HFF-Myc (cell line): ENCODE data around the gene DEK.
"Not testable (repeated sequence)": the region's sequence is repeated elsewhere in the genome, so short reads cannot be mapped to it uniquely, and the experiment has no call there.

Experiments
- DNase-seq: peaks from one replicate; pipeline ENCODE4 v3.0.0-alpha.2; 2011; ENCODE audit warnings: low read depth; ENCODE audit errors: extremely low read depth
- H3K4me3 ChIP-seq: replicated peaks from 2 replicates; pipeline ENCODE4 v1.5.1; 2011; ENCODE audit warnings: low read depth, mild to moderate bottlenecking, control low read depth, low read length
- CTCF ChIP-seq: IDR thresholded peaks from 2 replicates; pipeline ENCODE4 v1.5.1; 2012; ENCODE audit warnings: mild to moderate bottlenecking, low read depth, low read length, control low read depth; ENCODE audit errors: missing control alignments

DEK gene

GRCh38 chr6:18211338-18211737 is 53.0 kb downstream of the DEK start:
- H3K4me3 ChIP-seq: no peak overlapping the region
- DNase-seq: no peak
- TF ChIP-seq CTCF: no peak

GRCh38 chr6:18210707-18211106 is 53.6 kb downstream of the DEK start:
- H3K4me3 ChIP-seq: no peak overlapping the region
- DNase-seq: no peak
- no peak for TF ChIP-seq CTCF

- no peak overlapping the region for H3K4me3 ChIP-seq
- TF ChIP-seq CTCF: no peak
- DNase-seq: no peak
These were observed 54.7 kb downstream of the DEK start for GRCh38 chr6:18209539-18210197.

GRCh38 chr6:18208778-18209177 is 55.6 kb downstream of the DEK start:
- not testable (repeated sequence) for DNase-seq, H3K4me3 ChIP-seq

GRCh38 chr6:18207949-18208348 is 56.4 kb downstream of the DEK start:
- no peak for TF ChIP-seq CTCF
- no peak overlapping the region for H3K4me3 ChIP-seq
- no peak for DNase-seq

GRCh38 chr6:18207438-18207837 is 56.9 kb downstream of the DEK start:
- no peak for DNase-seq
- H3K4me3 ChIP-seq: no peak overlapping the region
- no peak for TF ChIP-seq CTCF

GRCh38 chr6:18206591-18206990 is 57.7 kb downstream of the DEK start:
- DNase-seq: no peak
- no peak overlapping the region for H3K4me3 ChIP-seq
- no peak for TF ChIP-seq CTCF
